Heart left ventricle (tissue), 13 donors: ENCODE data around the gene EPB41.

ENCODE experiments used
- POLR2A ChIP-seq, 2 donors: fragments of 450-650 bp; IDR thresholded peaks; one replicate each; pipeline ENCODE4 v1.6.1; 2017; ENCODE audit warnings: antibody characterized with exemption in 2 of 2, mild to moderate bottlenecking in 2 of 2, moderate library complexity in 2 of 2
- TF ChIP-seq, protein P1 (sequence below), 12 donors: fragments of 200-600 bp; sonication (generic) in 4 of 12; IDR thresholded peaks; one replicate each; pipeline versions ENCODE4 v1.5.0 to v1.8.0; 2018 to 2022; ENCODE audit warnings: antibody characterized with exemption in 12 of 12, mild to moderate bottlenecking in 5 of 12
- donor health status: ischemic (EF 13 %, LVEDD 7.1; RV severe dilation, severe dysfunction).
- donor health status: DM: no; HTN: yes; CAD: no.
- donor health status: DM: no; HTN: no; CAD: no.
- donor health status: ischemic (EF 25% LVEDD 6.9; RV normal size, moderate dysfunction).
- donor health status: ischemic (EF 25% LVEDD 5.7; RV mildly dilated, moderate dysfunction).
- donor health status: ischemic (EF 35%, LVEDD 5.7; RV mildly dilated, moderate dysfunction).
- donor health status: nonischemic (EF 11% LVEDD 7.7; RV severe dilation, severe dysfunction).
- donor health status: DM: yes; HTN: yes; CAD: no.
- donor health status: PGD.
- donor health status: ischemic (EF 29% LVEDD 5.4; RV normal size, mild dysfunction).
- donor health status: nonischemic (EF 23%, LVEDD 6.1; RV moderate dilation, normal function).

DNA sequence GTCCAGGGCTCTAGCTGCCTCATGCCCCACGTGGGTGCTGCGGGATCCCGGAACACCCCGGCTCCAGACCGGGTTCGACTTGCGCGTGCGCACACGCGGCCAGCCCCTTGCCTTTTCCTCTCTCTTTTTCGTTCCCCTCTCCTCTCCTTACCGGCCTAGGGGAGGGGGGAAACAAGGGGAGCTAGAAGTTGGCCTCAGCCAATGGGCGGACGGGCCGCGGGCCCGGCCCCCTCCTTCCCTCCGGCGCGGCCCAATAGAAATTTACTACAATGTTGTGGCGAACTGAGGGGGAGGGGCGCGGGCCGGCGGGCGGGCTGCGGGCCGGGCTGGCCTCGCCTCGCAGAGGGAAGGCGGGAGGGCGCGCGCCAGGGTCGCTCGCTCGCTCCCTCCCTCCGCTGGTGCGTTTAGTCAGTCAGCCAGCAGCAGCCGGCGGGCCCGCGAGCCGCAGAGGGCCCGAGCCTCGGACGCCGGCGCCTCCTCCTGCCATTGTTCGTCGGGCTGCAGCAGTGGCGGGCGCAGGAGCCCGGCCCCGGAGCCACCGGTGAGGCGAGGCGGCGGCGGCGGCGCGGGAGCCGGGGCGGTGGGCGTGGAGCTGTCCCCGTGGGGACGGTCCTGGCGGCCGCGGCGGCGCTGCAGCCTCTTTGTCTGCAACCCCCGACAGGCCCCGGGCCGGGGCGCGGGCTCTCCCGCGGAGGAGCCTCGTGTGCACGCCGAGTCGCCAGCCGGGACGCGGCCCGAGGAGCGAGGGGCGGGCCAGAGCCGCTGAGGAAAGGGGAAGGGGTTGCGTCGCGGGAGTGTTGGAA, at the start of gene EPB41:
- TF ChIP-seq, protein P1, sequence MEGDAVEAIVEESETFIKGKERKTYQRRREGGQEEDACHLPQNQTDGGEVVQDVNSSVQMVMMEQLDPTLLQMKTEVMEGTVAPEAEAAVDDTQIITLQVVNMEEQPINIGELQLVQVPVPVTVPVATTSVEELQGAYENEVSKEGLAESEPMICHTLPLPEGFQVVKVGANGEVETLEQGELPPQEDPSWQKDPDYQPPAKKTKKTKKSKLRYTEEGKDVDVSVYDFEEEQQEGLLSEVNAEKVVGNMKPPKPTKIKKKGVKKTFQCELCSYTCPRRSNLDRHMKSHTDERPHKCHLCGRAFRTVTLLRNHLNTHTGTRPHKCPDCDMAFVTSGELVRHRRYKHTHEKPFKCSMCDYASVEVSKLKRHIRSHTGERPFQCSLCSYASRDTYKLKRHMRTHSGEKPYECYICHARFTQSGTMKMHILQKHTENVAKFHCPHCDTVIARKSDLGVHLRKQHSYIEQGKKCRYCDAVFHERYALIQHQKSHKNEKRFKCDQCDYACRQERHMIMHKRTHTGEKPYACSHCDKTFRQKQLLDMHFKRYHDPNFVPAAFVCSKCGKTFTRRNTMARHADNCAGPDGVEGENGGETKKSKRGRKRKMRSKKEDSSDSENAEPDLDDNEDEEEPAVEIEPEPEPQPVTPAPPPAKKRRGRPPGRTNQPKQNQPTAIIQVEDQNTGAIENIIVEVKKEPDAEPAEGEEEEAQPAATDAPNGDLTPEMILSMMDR (IDR thresholded peaks at IDR 0.05), result no peak
- TF ChIP-seq POLR2A (IDR thresholded peaks at IDR 0.05), result no peak
